H1 (cell line): ENCODE data around the gene SLC25A45. TPM values are rescaled to one million over a fixed set of nuclear protein-coding genes. Genes with fewer than 3 reads are reported as not detected.

ENCODE experiments used
- CTCF ChIA-PET: fragments of 300-600 bp; sonication (Branson Sonifier 250); formaldehyde crosslinking; loops from one replicate; lab custom pipeline; 2021; ENCODE audit not compliant: partially characterized antibody; lab: Charles Lee
- POLR2A ChIA-PET: fragments of 300-600 bp; sonication (Branson Sonifier 250); formaldehyde crosslinking; loops from one replicate; lab custom pipeline; 2021; ENCODE audit warnings: inconsistent platforms; ENCODE audit not compliant: partially characterized antibody; lab: Charles Lee
- DNase-seq, 2 experiments: peaks; one replicate each; pipeline versions ENCODE4 v3.0.0 to v3.0.0-alpha.2; 2010 to 2022; ENCODE audit warnings: low spot score in 2 of 2, low read depth in 1 of 2, mixed read lengths in 1 of 2
- FAIRE-seq: peaks from 2 replicates; lab custom pipeline; 2011; peaks lifted over from hg19 to GRCh38; lab: Jason Lieb, UNC
- H2AFZ ChIP-seq: 2 replicates; pipeline ENCODE4 v1.8.1; 2012; ENCODE audit warnings: low read length, inconsistent platforms
- H2AK5ac ChIP-seq: 2 replicates; pipeline ENCODE4 v1.6.1; 2013; ENCODE audit warnings: low read depth, low read length
- H2BK120ac ChIP-seq: replicated peaks from 2 replicates; pipeline ENCODE3; 2013; ENCODE audit warnings: low read depth, low read length, inconsistent platforms
- H2BK12ac ChIP-seq: 2 replicates; pipeline ENCODE4 v1.6.1; 2013; ENCODE audit warnings: low read depth, low read length
- H2BK15ac ChIP-seq: 2 replicates; pipeline ENCODE4 v1.6.1; 2013; ENCODE audit warnings: low read length
- H2BK20ac ChIP-seq: 2 replicates; pipeline ENCODE4 v1.6.1; 2013; ENCODE audit warnings: low read length
- H2BK5ac ChIP-seq: 2 replicates; pipeline ENCODE4 v1.6.1; 2013; ENCODE audit warnings: low read depth, low read length
- H3K14ac ChIP-seq: 2 replicates; pipeline ENCODE4 v1.6.1; 2013; ENCODE audit warnings: inconsistent platforms; ENCODE audit not compliant: insufficient read length
- H3K18ac ChIP-seq: 2 replicates; pipeline ENCODE4 v1.6.1; 2013; ENCODE audit warnings: low read length; ENCODE audit errors: extremely low read depth
- H3K23ac ChIP-seq: 2 replicates; pipeline ENCODE4 v1.6.1; 2013; ENCODE audit warnings: inconsistent platforms; ENCODE audit not compliant: insufficient read length
- H3K23me2 ChIP-seq: 2 replicates; pipeline ENCODE4 v1.6.1; 2013; ENCODE audit warnings: low read depth, low read length
- H3K27ac ChIP-seq: 2 replicates; pipeline ENCODE4 v1.6.1; 2011; ENCODE audit warnings: low read depth, low read length, inconsistent platforms
- H3K27me3 ChIP-seq, 4 experiments: replicated peaks in 1 of 4; 1 replicate in 1 of 4; 2 replicates in 3 of 4; pipeline versions ENCODE4 v1.6.1 to v1.8.1; 2011 to 2013; ENCODE audit warnings: low read length in 3 of 4, mild to moderate bottlenecking in 3 of 4, inconsistent platforms in 2 of 4, mixed read lengths in 2 of 4, moderate library complexity in 1 of 4; ENCODE audit not compliant: control insufficient read depth in 3 of 4, insufficient read depth in 3 of 4; ENCODE audit errors: extremely low read depth in 1 of 4
- H3K36me3 ChIP-seq, 4 experiments: 2 replicates each; pipeline versions ENCODE4 v1.6.1 to v1.8.1; 2011 to 2013; ENCODE audit warnings: mild to moderate bottlenecking in 4 of 4, low read length in 3 of 4, moderate library complexity in 2 of 4, control low read depth in 1 of 4, inconsistent platforms in 1 of 4; ENCODE audit not compliant: insufficient read depth in 4 of 4, control insufficient read depth in 2 of 4
- H3K4ac ChIP-seq: replicated peaks from 2 replicates; pipeline ENCODE3; 2013; ENCODE audit warnings: low read length, low read depth, mixed read lengths, inconsistent platforms; ENCODE audit not compliant: insufficient read length
- H3K4me1 ChIP-seq, 4 experiments: replicated peaks in 1 of 4; 1 replicate in 1 of 4; 2 replicates in 3 of 4; pipeline versions ENCODE4 v1.6.1 to v1.8.1; 2011 to 2013; ENCODE audit warnings: low read length in 3 of 4, inconsistent platforms in 2 of 4, mixed read lengths in 1 of 4; ENCODE audit not compliant: insufficient read depth in 4 of 4, control insufficient read depth in 3 of 4
- H3K4me2 ChIP-seq, 2 experiments: 2 replicates each; pipeline versions ENCODE4 v1.6.1 to v1.8.1; 2011 to 2013; ENCODE audit warnings: low read depth in 2 of 2, low read length in 2 of 2, control low read depth in 1 of 2, inconsistent platforms in 1 of 2, mild to moderate bottlenecking in 1 of 2; ENCODE audit not compliant: insufficient read depth in 1 of 2
- H3K4me3 ChIP-seq, 4 experiments: fragments of 200-600, 300-600 bp in 1 of 4; sonication (generic), shearing (Covaris generic), sonication (Bioruptor Twin) in 1 of 4; 2 replicates each; pipeline versions ENCODE4 v1.5.1 to v1.8.1; 2011 to 2016; ENCODE audit warnings: low read length in 4 of 4, low read depth in 3 of 4, control low read depth in 2 of 4, inconsistent platforms in 2 of 4, mild to moderate bottlenecking in 2 of 4, mixed read lengths in 1 of 4, moderate library complexity in 1 of 4; ENCODE audit not compliant: insufficient read depth in 2 of 4; ENCODE audit errors: extremely low read depth in 1 of 4
- H3K56ac ChIP-seq: replicated peaks from 2 replicates; pipeline ENCODE3; 2013; ENCODE audit warnings: low read depth, mild to moderate bottlenecking, mixed read lengths, low read length, inconsistent platforms; ENCODE audit not compliant: insufficient read length
- H3K79me1 ChIP-seq: 2 replicates; pipeline ENCODE4 v1.6.1; 2013; ENCODE audit warnings: low read depth, low read length, control low read depth
- H3K79me2 ChIP-seq, 2 experiments: 2 replicates each; pipeline versions ENCODE4 v1.6.1 to v1.8.1; 2012 to 2013; ENCODE audit warnings: low read length in 2 of 2, mild to moderate bottlenecking in 2 of 2, inconsistent platforms in 1 of 2; ENCODE audit not compliant: insufficient read depth in 2 of 2, control insufficient read depth in 1 of 2
- H3K9ac ChIP-seq, 4 experiments: replicated peaks in 1 of 4; 1 replicate in 1 of 4; 2 replicates in 3 of 4; pipeline versions ENCODE4 v1.6.1 to v1.8.1; 2011 to 2013; ENCODE audit warnings: low read depth in 3 of 4, low read length in 3 of 4, control low read depth in 2 of 4, mild to moderate bottlenecking in 2 of 4, moderate library complexity in 2 of 4, inconsistent platforms in 1 of 4; ENCODE audit errors: extremely low read depth in 1 of 4
- H3K9me3 ChIP-seq, 2 experiments: 2 replicates each; pipeline versions ENCODE4 v1.6.1 to v1.8.1; 2012 to 2013; ENCODE audit warnings: mild to moderate bottlenecking in 2 of 2, moderate library complexity in 2 of 2, control low read depth in 1 of 2, inconsistent platforms in 1 of 2, low read depth in 1 of 2, low read length in 1 of 2, mixed read lengths in 1 of 2; ENCODE audit not compliant: insufficient read depth in 2 of 2
- H4K20me1 ChIP-seq, 2 experiments: replicated peaks in 1 of 2; 2 replicates each; pipeline versions ENCODE3 to v1.8.1; 2011 to 2013; ENCODE audit warnings: inconsistent platforms in 2 of 2, low read length in 2 of 2, mild to moderate bottlenecking in 1 of 2; ENCODE audit not compliant: insufficient read depth in 2 of 2, control insufficient read depth in 1 of 2
- H4K5ac ChIP-seq: 2 replicates; pipeline ENCODE4 v1.6.1; 2013; ENCODE audit warnings: low read length, low read depth, mixed read lengths, inconsistent platforms; ENCODE audit not compliant: insufficient read length
- H4K8ac ChIP-seq: 2 replicates; pipeline ENCODE4 v1.8.0; 2013; ENCODE audit warnings: mild to moderate bottlenecking, moderate library complexity, low read length, inconsistent platforms; ENCODE audit not compliant: insufficient read depth; ENCODE audit errors: extremely low read depth
- H4K91ac ChIP-seq: replicated peaks from 2 replicates; pipeline ENCODE3; 2013; ENCODE audit warnings: low read length, mixed read lengths, inconsistent platforms; ENCODE audit not compliant: insufficient read length
- CHD1 ChIP-seq: IDR thresholded peaks from 2 replicates; pipeline ENCODE4 v1.6.1; 2012; ENCODE audit warnings: low read depth, low read length, improper control_type of control experiment
- CREB1 ChIP-seq: IDR thresholded peaks from 2 replicates; pipeline ENCODE4 v1.6.1; 2012; ENCODE audit warnings: inconsistent platforms
- EP300 ChIP-seq, 2 experiments: IDR thresholded peaks; 1 replicate in 1 of 2; 2 replicates in 1 of 2; pipeline ENCODE4 v1.6.1; 2011 to 2012; ENCODE audit warnings: low read depth in 2 of 2, low read length in 2 of 2, mild to moderate bottlenecking in 2 of 2, borderline replicate concordance in 1 of 2, inconsistent platforms in 1 of 2, moderate library complexity in 1 of 2
- KDM4A ChIP-seq: IDR thresholded peaks from one replicate; pipeline ENCODE4 v1.7.1; 2012; ENCODE audit warnings: low read depth, mild to moderate bottlenecking, moderate library complexity, low read length, inconsistent platforms; ENCODE audit not compliant: severe bottlenecking
- POLR2AphosphoS5 ChIP-seq: IDR thresholded peaks from 2 replicates; pipeline ENCODE4 v1.6.1; 2011; ENCODE audit warnings: low read depth, low read length
- RFX5 ChIP-seq: IDR thresholded peaks from 2 replicates; pipeline ENCODE4 v1.6.1; 2011; ENCODE audit warnings: low read depth, low read length, improper control_type of control experiment, borderline replicate concordance
- SRF ChIP-seq: IDR thresholded peaks from 2 replicates; pipeline ENCODE4 v1.6.1; 2011; ENCODE audit warnings: mild to moderate bottlenecking, low read depth, low read length, moderate library complexity
- TAF1 ChIP-seq: IDR thresholded peaks from 2 replicates; pipeline ENCODE4 v1.6.1; 2011; ENCODE audit warnings: mild to moderate bottlenecking, low read depth, low read length
- TAF7 ChIP-seq: optimal IDR thresholded peaks from 2 replicates; pipeline ENCODE3; 2011; ENCODE audit warnings: low read depth, mild to moderate bottlenecking, inconsistent platforms, low read length, moderate library complexity, borderline replicate concordance
- WGBS, 2 experiments: shearing (Covaris generic) in 1 of 2; methylation state at CpG; one replicate each; pipeline versions ENCODE4 v1.1.6 to v1.1.7; 2013 to 2015; ENCODE audit warnings: low lambda C conversion rate in 2 of 2, mixed read lengths in 2 of 2, inconsistent platforms in 1 of 2, low coverage in 1 of 2, missing lambda C conversion rate in 1 of 2; ENCODE audit not compliant: insufficient replicate concordance in 2 of 2, insufficient coverage in 1 of 2, insufficient read length in 1 of 2; ENCODE audit errors: extremely low coverage in 1 of 2, missing lambda C conversion rate in 1 of 2; 5-methylcytosine and 5-hydroxymethylcytosine counted together
- polyA plus RNA-seq, 7 experiments: library from polyadenylated mRNA; depleted of rRNA in 3 of 7; stranded (reverse) in 5 of 7; unstranded in 2 of 7; fragments of >200 nt in 5 of 7; fragments of 200-250 nt in 2 of 7; gene quantifications; 1 replicate in 5 of 7; 2 replicates in 1 of 7; 4 replicates in 1 of 7; pipeline versions ENCODE4 v1.2.1 to v1.2.3, GENCODE V29; 2011 to 2013; ENCODE audit warnings: missing spikeins in 2 of 7, mixed read lengths in 2 of 7
- total RNA-seq: library from RNA; stranded (reverse); fragmentation: NEBNext Ultra II Directional; extraction: Animal tissue kit (Norgen Biotek cat#: 25700); gene quantifications from 2 replicates; pipeline ENCODE4 v1.2.1, GENCODE V29; 2021
- TF ChIP-seq, protein P1 (sequence below): IDR thresholded peaks from 2 replicates; pipeline ENCODE4 v1.6.1; 2011; ENCODE audit warnings: low read depth, mild to moderate bottlenecking, low read length; ENCODE audit not compliant: insufficient read depth

Gene SLC25A45
- total and polyA plus RNA-seq, 2 of the 8 experiments (the other 6 are each of a cell fraction or from before 2014, with no cell fraction given), result 0.54 to 0.59 TPM

- Histone ChIP-seq H3K56ac (peak overlapping the region; percentile 16), H3K9ac (no peak overlapping the region; a peak in 1 of 7 replicates), H4K91ac (peak overlapping the region; percentile 96), H3K18ac (peak overlapping the region; percentile 88), H3K23ac (no peak overlapping the region), H3K4me2 (peak overlapping the region; percentile 62 to 85), H3K79me2 (peaks cover 3 to 30% of the 10 kb centered on the region in 2 experiments), H4K5ac (peak overlapping the region; percentile 49), H3K79me1 (peaks cover 5% of the 10 kb centered on the region; the same call in 1 of the 2 replicates), H3K14ac (no peak overlapping the region), H2AK5ac (peak overlapping the region; percentile 18), H2AFZ (no peak overlapping the region), H3K4ac (peak overlapping the region; percentile 55), H2BK20ac (peak overlapping the region; percentile 94), H3K4me1 (peaks cover 35 to 77% (median 49%) of the 10 kb centered on the region in 4 experiments), H3K27ac (peak overlapping the region; percentile 64), H3K4me3 (peak overlapping the region in 3 of 4 experiments; percentile 43 to 70 (median 56); a peak in 5 of 8 replicates), H3K36me3 (no peaks in the 10 kb centered on the region), H3K27me3 (no peaks in the 10 kb centered on the region; a peak in 1 of 7 replicates), H2BK15ac (no peak overlapping the region), H2BK12ac (peak overlapping the region; percentile 91), H4K20me1 (peaks cover 4 to 7% of the 10 kb centered on the region in 2 experiments), H3K23me2 (peaks cover 22% of the 10 kb centered on the region; the same call in 1 of the 2 replicates), H2BK5ac (peak overlapping the region; percentile 99), H3K9me3 (no peaks in the 10 kb centered on the region), H2BK120ac (peak overlapping the region; percentile 97), H4K8ac (peak overlapping the region; percentile 86; the same call in 1 of the 2 replicates)
- DNase-seq, result peak in 1 of 2 experiments; percentile 60
- ChIA-PET POLR2A (interaction anchor here (0.8 to 20.8 kb wide), 18 partner anchors 7 to 84 kb away, joined by 3 to 826 read pairs (median 7); partner anchors contain the start of gene MALAT1), CTCF (interaction anchor here (0.6 to 22.8 kb wide), 9 partner anchors 9 to 438 kb away, joined by 3 to 430 read pairs (median 3); no protein-coding TSS in a partner anchor)
- no peak for FAIRE-seq
- 76% methylated on average over 15 of the region's 15 CpGs; no CpG with 5 or more reads in 1 of the 2 experiments for WGBS, 2 experiments
- TF ChIP-seq, protein P1, sequence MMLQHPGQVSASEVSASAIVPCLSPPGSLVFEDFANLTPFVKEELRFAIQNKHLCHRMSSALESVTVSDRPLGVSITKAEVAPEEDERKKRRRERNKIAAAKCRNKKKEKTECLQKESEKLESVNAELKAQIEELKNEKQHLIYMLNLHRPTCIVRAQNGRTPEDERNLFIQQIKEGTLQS, result no peak
- TF ChIP-seq TAF7 (peak; percentile 40), TAF1 (peak; percentile 48; the same call in 1 of the 2 replicates), SRF (no peak), POLR2AphosphoS5 (peak; percentile 68), CREB1 (0 out of 2 replicates have a peak, but pooled peaks have one; percentile 13), RFX5 (no peak), EP300 (IDR thresholded peaks at IDR 0.05; ENCODE audit: borderline replicate concordance in 1 of 2, low read depth in 2 of 2, low read length in 2 of 2) (peak in 1 of 2 experiments; percentile 28; a peak in 1 of 3 replicates), KDM4A (no peak), CHD1 (no peak)
These were observed 38.7 kb upstream of the SLC25A45 start for GRCh38 chr11:65420979-65421793.
